GM18873 (cell line): ENCODE results near the gene SH3TC1.

Experiments used
- ATAC-seq: cut with Tn5 transposase; IDR thresholded peaks from one replicate; pipeline ENCODE4 v1.9.1; 2021; ENCODE audit warnings: mild to moderate bottlenecking, moderate library complexity, moderate number of reproducible peaks; ENCODE audit not compliant: unreplicated experiment, low FRiP score

Gene SH3TC1

DNA sequence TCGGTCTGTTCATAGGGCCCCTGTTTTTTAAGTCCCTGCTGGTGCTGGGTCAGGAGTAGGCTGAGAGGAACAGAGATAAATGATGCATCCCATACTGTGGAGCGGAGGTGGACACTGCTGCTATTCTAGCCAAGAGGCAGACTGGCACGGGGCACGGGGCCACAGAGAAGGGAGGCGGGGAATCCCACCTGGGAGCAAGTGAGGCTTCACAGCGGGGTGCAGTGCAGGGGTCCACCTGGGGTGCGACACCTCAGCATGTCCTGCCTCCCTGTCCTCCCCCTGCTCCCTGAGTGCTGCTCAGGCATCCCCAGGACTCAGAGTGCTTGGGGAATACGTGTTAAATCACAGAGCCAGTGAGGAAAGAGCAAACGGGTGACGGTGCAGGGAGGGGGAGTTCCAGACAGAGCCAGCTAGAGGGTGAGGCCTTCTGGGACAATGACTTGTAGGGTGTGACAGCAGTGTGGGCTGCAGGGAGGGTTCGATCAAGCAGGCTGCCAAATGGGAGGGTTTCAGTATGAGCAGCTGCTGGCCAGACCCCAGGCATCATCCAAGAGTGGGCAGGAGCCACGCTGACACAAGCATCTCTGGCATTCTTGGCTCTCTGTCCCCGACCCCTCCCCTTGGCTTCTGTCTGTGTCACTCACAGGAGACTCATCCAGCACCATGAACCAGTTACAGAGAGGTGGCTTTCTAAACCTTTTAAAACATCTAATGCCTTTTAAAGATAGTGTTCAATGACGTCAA is 56.8 kb downstream of the SH3TC1 start:
- ATAC-seq = no peak

DNA sequence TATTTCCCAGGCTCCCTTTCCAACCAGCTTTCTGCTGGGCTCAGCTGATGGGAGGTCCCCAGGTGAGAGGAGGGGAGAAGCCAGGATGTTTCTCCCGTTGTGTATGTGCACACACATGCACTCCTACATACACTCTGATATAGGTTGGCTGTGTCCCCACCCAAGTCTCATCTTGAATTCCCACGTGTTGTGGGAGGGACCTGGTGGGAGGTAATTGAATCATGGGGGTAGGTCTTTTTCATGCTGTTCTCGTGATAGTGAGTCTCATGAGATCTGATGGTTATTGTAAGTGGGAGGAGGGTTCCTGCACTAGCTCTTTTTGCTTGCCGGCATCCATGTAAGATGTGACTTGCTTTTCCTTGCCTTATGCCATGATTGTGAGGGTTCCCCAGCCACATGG is 58.8 kb downstream of the SH3TC1 start:
- no peak for ATAC-seq

DNA sequence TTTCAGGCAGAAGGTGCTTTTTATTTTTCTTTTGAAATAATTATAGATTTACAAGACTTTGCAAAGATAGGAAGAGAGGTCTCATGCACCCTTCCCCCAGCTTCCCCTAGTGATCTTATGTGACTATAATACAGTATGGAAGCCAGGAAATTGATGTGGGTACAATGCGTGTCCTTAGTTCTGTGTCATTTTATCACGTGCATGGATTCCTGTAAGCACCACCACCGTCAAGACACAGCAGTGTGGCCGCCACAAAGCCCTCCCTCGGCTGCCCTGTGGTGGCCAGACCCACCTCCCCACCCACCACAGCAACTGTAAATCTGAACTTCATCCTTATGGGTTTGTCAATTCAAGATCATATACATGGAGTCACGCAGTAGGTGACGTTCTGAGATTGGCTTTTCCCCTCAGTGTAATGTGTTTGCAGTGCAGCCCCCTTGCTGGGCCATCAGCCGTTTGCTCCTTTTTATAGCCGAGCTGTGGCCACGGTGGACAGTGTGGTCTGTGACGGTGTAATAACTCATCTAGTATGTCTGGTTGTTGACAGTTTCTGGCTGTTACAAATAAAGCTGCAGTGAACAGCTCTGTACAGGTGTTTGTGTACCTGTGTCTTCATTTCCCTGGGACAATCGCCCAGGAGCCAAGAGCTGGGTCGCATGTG is 59.6 kb downstream of the SH3TC1 start:
- no peak for ATAC-seq

DNA sequence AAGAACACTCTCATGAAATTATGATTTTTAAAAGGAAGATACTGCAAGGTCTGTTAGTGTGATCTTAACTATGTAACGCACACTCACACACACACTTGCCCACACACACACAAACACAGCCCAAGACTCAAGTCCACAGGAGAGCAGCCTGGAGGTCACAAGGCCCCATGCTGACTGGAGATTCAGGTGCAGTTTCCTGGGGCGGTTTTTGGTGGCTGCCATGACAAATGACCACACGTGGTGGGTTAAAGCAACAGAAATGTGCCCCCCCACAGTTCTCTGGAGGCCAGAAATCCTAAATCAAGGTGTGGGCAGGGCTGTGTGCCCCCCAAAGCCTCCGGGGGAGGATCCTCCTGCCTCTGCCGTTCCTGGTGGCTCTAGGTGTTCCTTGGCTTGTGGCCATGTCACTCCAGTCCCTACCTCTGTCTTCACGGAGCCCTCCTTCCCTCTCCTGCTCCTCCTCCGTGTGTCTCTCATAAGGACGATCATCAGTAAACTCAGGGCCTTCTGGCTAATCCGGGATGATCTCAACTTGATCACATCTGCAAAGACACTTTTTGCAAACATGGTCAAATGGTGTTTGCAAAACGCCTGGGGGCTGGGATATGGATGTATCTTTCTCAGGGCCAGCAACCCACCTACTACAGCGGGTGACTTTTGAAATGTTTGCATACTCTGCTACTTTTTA is 60.8 kb downstream of the SH3TC1 start:
- ATAC-seq = no peak

DNA sequence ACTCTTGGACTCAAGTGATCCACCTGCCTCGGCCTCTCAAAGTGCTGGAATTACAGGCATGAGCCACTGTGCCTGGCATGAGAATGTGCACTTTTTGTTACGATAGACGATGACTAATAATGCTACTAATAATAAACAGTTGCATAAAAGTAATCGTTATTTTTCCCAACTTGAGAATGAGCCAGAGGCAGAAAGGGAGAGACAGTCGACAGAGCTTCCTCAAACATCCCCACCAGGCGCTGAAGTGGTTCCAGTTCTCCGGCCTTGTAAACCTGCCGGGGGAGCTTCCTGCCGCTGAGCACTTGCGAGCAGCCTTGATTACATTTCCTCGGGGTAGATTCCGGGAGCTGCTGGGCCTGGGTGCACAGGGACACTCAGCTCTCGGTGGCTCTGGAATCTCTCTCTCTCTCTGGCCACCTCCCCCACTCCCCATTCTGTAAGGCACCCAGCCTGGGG is 61.6 kb downstream of the SH3TC1 start:
- no peak for ATAC-seq

DNA sequence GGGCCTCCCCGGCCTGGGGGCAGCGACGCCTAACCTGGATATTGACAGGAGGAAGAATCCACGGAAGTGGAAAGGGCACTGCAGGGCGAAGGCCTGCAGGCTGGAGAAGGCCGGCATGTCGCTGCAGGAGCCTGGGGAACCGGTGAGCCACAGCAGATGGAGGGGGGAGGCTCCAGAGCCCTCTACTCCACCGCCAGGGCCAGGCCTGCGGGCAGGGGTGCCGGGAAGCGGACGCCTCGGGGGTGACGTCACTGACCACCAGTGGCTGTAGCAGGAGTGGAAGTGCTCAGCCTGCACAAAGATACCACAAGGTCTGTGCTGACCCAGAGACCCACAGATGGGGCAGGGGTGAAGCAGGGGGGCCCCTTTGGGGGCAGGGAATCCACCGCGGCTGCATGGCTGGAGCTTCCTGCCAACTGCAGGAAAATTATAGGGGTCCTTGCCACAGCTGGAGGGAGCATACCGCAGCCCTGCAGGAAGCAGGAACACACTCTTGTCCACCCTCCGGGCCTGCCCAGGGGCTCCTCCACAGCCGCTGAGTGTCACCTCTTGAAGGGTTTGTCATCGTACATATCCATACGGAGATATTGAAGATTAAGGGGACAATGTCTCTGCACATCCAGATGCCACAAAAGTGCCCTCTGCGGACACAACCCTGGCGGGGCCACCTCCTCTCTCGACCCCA is 62.9 kb downstream of the SH3TC1 start:
- no peak for ATAC-seq

DNA sequence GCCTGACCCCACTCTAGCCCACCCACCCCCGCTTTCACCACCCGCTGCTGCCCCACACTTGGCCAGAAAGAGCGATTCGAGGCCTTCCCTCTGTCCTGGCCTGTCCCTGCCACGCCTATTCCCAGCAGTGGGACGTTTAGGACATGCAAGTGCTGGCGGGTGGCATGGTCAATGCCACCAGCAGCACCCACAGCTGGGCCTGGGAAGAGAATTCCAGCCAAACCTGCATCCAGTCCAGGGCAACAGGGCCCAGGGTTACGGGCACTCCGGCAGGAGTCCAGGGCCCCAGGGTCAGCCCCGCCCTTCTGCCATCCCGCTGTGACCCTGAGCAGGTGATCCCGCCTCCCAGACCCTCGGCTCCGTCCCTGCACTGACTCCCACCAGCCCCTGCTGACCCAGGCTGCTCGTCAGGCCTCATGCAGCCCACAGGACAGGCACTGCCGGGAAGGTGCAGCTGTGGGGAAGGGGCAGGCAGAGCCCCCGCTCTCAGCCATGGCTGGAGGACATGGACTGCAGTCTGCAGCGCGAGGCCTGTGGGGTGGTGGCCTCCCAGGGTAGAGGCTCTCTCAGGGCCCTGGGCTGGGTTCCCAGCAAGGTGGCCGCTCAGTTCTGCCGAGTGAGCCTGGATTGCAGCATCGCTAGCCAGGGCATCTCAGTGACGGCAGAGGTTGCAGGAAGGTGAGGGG is 63.7 kb downstream of the SH3TC1 start:
- ATAC-seq = no peak

DNA sequence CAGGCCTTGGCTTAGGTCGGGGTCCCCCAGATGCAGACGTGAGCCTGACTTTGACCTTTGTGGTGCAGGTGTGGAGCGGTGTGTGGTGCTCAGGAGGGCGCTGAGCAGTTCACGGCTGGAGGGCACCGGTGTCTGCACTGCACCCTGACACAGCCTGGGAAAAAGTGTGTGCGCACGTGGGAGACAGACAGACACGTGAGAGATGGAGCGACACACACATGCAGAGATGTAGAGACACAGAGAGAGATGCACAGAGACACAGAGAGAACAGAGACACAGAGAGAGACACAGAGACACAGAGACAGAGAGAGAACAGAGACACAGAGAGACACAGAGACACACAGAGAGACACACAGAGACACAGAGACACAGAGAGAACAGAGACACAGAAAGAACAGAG is 64.3 kb downstream of the SH3TC1 start:
- no peak for ATAC-seq

DNA sequence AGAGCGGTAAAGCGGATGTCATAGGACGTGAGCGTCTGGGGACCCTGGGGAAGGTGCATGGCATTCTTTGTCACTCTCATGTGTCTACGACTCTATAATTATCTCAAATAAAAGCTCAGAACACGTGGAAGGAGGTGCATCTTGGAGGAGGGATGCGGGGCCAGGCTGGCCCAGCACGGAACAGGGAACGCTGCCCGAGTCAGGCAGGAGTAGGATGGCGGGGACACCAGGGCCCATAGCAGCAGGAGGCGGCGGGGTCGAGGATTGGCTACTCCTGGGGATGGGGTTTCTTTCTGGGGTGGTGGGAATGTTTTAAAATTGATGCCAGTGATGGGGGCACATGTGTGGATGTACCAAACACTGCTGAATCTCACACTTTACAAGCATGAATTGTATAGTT is 65.0 kb downstream of the SH3TC1 start:
- no peak for ATAC-seq

DNA sequence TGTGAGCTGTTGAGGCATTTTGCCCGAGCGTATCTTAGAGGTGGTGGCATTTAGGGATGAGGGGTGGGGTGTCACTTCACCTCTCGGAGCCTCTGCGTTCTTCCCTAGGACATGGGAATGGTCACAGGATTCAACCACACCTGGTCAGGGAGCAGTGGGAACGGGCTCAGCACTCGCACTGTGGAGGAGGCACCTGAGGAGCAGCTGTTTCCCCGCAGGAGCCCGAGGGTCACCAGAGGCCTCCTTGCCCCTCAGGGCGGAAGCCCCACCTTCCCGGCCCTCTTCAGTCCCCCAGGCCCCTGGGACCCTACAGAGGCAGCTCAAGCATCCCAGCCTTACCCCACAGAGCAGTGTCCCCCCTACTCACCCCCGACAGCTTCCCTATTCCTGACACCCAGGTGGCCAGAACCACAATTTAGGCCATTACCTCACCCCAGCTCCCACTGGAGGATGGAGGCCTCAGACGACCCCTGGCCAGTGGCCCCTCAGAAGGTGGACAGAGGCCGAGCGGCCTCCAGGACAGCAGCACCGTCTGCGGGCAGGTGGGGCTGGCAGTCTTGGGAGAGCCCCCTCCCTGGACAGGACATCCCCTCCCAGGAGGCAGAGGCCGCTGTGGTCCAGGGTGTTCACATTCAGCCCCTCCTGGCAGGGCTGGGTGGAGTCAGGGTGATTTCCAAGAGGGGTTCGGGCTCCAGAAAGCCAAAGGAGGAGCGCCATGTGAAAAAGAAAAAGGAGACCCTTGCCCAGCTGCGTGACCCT is 66.3 kb downstream of the SH3TC1 start:
- no peak for ATAC-seq

DNA sequence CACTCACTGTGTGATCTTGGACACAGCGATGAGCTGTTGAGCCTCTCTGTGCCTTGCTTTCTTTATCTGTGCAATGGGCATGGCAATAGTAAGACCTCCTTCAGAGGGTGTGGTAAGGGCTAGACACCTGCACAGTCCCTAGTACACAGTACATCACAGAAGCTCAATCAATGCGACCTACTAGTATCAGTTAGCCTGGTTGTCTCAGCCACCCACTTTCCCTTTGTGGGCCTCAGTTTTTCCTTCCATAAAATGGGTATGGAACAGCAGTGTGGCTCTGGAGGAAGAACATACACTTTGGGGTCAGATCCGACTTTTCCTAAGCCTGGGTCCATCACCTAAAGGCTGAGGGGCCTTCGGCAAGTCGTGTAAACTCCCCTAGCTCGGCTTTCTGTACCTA is 67.0 kb downstream of the SH3TC1 start:
- no peak for ATAC-seq

DNA sequence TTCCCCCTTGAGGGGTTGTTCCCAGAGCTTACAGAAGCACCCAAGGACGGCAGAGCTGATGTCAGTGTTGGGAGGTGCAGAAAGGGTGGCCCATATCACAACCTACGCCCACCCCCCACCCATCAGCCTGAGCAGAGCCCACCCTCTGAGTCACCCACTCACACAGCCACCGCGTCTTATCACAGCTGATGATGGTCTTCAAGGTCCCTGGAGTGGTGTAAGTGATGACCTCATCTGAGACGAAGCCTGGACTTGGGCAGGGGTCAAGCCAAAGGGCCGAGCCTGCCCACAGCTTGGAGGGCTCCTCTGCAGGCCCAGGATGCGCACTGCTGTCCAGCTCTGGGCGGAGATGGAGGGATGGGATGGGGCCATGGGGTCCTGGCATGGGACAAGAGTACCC is 67.4 kb downstream of the SH3TC1 start:
- no peak for ATAC-seq

DNA sequence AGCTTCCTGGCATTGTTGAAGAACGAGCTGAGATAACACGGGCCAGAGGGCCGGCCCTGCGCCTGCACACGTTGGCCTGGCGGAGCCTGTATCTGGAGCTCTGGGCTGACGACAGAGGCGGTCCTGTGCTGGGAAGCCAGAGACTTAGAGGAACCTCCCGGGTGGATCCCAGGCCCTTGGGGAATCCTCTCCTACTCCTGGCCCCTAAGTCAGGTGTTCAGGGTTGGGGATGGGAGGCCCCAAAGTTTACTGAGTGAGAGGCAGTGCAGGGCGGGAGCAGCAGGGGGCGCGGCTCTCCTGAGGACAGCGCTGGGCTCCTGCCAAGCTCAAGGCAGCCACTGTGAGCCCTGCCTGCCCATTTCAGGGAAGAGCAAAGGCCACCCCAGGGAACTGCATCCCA is 68.0 kb downstream of the SH3TC1 start:
- ATAC-seq = no peak

DNA sequence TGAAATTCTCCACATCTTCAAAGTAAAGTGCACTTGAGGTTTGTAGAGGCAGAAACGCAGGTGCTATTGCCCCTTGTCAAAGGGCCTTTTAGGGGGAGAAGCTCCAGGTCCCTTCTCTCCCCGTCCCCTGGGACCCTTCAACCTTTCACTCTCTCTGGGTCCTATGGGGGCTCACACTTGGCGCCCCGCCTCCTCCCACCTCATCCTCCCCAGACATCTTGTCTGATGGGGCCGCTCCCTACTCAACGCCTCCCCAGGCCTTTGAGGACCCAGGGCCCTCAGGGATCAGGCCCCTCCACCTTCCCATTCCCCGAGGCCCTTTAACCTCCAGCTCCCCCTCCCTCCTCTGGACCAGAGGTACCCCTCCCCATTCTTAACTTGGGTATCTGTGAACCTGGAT is 69.1 kb downstream of the SH3TC1 start:
- no peak for ATAC-seq

DNA sequence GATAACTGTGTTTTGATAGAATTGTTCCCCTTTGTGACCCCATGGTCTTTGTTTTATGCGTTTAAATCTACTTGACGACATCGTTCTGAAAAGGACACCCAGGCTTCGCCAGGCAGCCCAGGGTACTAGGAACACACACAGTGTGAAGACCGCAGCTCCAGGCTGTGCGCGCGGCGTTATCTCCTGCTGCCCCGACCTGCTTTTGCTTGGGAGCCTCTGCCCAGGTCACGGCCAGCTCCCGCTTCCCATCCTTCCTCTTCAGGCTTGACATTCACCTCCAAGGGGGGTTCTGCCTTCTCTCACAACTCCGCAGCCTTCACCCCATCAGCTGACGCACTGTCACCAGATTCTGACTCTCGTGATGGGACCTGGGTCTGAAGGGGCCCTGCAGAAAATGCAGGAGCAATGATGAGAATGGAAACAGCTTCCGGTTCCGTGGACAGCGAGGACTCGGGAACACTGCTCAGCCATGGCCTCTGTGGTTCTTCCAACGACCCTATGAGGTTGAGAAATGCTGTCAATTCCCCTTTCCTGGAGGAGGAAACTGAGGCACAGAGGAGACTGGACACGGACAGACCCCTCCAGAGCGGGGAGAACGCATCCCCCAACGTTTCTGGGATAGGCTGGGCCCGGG is 69.9 kb downstream of the SH3TC1 start:
- no peak for ATAC-seq

DNA sequence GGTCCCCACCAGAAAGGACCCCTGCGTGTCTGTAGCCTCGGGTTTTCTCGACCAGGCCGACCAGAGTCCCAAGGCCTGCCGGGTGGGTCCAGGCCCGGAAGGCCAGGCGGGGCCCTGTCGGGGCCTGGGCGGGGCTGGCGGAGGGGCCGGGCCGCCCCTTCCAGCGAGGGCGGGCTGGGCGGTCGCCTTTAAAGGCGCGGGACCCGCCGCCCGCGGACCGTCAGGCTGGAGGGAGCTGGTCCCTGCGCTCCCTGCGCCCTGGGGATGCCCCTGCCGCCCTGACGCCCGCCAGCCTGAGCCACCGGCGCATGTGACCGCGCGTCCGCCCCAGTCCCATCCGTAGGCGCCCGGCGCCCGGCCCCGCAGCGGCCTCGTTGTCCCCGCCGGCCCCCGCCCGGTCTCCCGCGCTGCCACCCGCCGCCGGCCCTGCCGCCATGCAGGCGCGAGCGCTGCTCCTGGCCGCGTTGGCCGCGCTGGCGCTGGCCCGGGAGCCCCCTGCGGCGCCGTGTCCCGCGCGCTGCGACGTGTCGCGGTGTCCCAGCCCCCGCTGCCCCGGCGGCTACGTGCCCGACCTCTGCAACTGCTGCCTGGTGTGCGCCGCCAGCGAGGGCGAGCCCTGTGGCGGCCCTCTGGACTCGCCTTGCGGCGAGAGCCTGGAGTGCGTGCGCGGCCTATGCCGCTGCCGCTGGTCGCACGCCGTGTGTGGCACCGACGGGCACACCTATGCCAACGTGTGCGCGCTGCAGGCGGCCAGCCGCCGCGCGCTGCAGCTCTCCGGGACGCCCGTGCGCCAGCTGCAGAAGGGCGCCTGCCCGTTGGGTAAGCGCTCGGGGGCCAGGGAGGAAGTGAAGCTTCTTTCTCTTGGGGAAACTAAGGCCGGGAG is 70.7 kb downstream of the SH3TC1 start, which contains the start of gene HTRA3:
Gene HTRA3 (plus strand): TSS at position 220 of the 883 bp plus-strand sequence. CDS start 215 bp downstream, at position 435.
- ATAC-seq = no peak

DNA sequence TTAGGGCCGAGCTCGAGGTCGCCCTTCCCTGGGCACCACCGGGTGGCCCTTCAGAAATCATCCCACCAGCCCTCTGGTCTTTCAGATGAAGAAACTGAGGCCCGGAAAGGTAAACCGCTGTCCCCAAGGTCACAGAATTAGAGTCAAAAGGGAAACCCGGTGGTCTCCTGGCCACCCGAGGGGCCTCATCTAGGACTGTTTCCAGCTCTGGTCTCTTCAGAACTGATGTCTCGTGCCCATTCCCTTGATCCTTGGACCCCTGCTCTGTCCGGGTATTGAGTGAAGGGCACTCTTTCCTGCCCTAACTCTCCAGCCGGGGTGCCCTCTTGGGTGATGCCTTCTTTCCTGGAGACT is 71.3 kb downstream of the SH3TC1 start:
- no peak for ATAC-seq
